NT2/D1 (cell line): ENCODE data around the gene LMAN2.

Experiments
- SUZ12 ChIP-seq: IDR thresholded peaks from 2 replicates; pipeline ENCODE4 v1.6.1; 2011; ENCODE audit not compliant: insufficient read length, insufficient read depth; ENCODE audit errors: extremely low read depth
- YY1 ChIP-seq: IDR thresholded peaks from 2 replicates; pipeline ENCODE4 v1.6.1; 2011; ENCODE audit not compliant: insufficient read length, insufficient read depth
- ZNF274 ChIP-seq: IDR thresholded peaks from 2 replicates; pipeline ENCODE4 v1.6.1; 2011; ENCODE audit warnings: mild to moderate bottlenecking, low read depth, low read length

- TF ChIP-seq YY1 (no peak), ZNF274 (no peak), SUZ12 (no peak)
Observed at GRCh38 chr5:177355162-177355867, 3.8 kb upstream of the LMAN2 start.
